SK-N-SH treated with all-trans-retinoic acid at 6 μM for 48 hours (cell line): ENCODE measurements around the gene EPHA6.

Experiments
- CSDC2 ChIP-seq: fragments of 250-450 bp; sonication (Bioruptor Pico); IDR thresholded peaks from 2 replicates; pipeline ENCODE4 v1.5.0; 2020; ENCODE audit warnings: mild to moderate bottlenecking, moderate library complexity
- ISL1 ChIP-seq: fragments of 250-450 bp; sonication (Bioruptor Pico); IDR thresholded peaks from 2 replicates; pipeline ENCODE4 v2.1.2; 2022; ENCODE audit warnings: mild to moderate bottlenecking, moderate library complexity
- OSR1 ChIP-seq: fragments of 250-450 bp; sonication (Bioruptor Pico); IDR thresholded peaks from 2 replicates; pipeline ENCODE4 v1.8.0; 2022; ENCODE audit warnings: moderate library complexity, mild to moderate bottlenecking, inconsistent platforms
- RARB ChIP-seq: fragments of 250-450 bp; sonication (Bioruptor Pico); IDR thresholded peaks from 2 replicates; pipeline ENCODE4 v1.8.0; 2021; ENCODE audit warnings: mild to moderate bottlenecking, moderate library complexity
- ZC3H10 ChIP-seq: fragments of 250-450 bp; sonication (Bioruptor Pico); IDR thresholded peaks from 2 replicates; pipeline ENCODE4 v1.5.1; 2021; ENCODE audit warnings: mild to moderate bottlenecking, moderate library complexity
- ZFP3 ChIP-seq: fragments of 250-450 bp; sonication (Bioruptor Pico); IDR thresholded peaks from 2 replicates; pipeline ENCODE4 v1.5.0; 2020; ENCODE audit warnings: mild to moderate bottlenecking, moderate library complexity
- ZNF565 ChIP-seq: fragments of 450-650 bp; formaldehyde crosslinking; conservative IDR thresholded peaks from 2 replicates; pipeline ENCODE4 v1.5.0; 2020; ENCODE audit warnings: low read depth, mild to moderate bottlenecking, moderate library complexity
- ZNF70 ChIP-seq: fragments of 450-650 bp; formaldehyde crosslinking; IDR thresholded peaks from 2 replicates; pipeline ENCODE4 v1.5.0; 2020; ENCODE audit warnings: mild to moderate bottlenecking, moderate library complexity
- TF ChIP-seq, protein P1 (sequence below): fragments of 250-450 bp; sonication (Bioruptor Pico); IDR thresholded peaks from 2 replicates; pipeline ENCODE4 v1.8.0; 2020; ENCODE audit warnings: mild to moderate bottlenecking, moderate library complexity, borderline replicate concordance
- TF ChIP-seq, protein P2 (sequence below): fragments of 250-450 bp; sonication (Bioruptor Pico); IDR thresholded peaks from 2 replicates; pipeline ENCODE4 v1.5.1; 2020; ENCODE audit warnings: low read depth, mild to moderate bottlenecking, moderate library complexity

DNA sequence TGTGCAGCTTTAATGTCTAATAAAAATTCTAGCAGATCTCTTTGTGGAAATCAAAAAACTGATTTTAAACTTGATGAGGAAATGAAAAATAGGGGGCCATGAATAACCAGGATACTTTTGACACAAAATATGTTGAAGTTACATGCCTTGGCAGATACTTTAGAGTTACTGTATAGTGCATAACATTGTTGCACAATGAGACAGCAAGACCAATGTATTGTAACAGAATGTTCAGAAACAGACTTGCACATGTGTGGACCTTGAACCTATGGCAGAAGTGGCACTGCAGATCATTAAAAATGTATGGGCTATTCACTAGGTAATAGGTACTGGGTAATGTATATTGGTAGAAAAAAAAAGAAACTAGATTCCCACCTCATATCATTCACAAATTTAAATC is 607.2 kb downstream of the EPHA6 start:
- TF ChIP-seq ZC3H10 (CRISPR knock-in tag) (no peak), ZFP3 (CRISPR knock-in tag) (no peak), RARB (CRISPR knock-in tag) (no peak), ZNF565 (no peak), OSR1 (CRISPR knock-in tag) (no peak), ISL1 (CRISPR knock-in tag) (no peak), CSDC2 (CRISPR knock-in tag) (no peak), ZNF70 (no peak)
- TF ChIP-seq, protein P1, sequence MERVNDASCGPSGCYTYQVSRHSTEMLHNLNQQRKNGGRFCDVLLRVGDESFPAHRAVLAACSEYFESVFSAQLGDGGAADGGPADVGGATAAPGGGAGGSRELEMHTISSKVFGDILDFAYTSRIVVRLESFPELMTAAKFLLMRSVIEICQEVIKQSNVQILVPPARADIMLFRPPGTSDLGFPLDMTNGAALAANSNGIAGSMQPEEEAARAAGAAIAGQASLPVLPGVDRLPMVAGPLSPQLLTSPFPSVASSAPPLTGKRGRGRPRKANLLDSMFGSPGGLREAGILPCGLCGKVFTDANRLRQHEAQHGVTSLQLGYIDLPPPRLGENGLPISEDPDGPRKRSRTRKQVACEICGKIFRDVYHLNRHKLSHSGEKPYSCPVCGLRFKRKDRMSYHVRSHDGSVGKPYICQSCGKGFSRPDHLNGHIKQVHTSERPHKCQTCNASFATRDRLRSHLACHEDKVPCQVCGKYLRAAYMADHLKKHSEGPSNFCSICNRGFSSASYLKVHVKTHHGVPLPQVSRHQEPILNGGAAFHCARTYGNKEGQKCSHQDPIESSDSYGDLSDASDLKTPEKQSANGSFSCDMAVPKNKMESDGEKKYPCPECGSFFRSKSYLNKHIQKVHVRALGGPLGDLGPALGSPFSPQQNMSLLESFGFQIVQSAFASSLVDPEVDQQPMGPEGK (CRISPR knock-in tag): no peak
- TF ChIP-seq, protein P2, sequence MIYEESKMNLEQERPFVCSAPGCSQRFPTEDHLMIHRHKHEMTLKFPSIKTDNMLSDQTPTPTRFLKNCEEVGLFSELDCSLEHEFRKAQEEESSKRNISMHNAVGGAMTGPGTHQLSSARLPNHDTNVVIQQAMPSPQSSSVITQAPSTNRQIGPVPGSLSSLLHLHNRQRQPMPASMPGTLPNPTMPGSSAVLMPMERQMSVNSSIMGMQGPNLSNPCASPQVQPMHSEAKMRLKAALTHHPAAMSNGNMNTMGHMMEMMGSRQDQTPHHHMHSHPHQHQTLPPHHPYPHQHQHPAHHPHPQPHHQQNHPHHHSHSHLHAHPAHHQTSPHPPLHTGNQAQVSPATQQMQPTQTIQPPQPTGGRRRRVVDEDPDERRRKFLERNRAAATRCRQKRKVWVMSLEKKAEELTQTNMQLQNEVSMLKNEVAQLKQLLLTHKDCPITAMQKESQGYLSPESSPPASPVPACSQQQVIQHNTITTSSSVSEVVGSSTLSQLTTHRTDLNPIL (CRISPR knock-in tag): no peak
